ENCODE results near the gene MRPL50. TPM values are rescaled to one million over a fixed set of nuclear protein-coding genes. Genes with fewer than 3 reads are reported as not detected.

The MRPL50 gene
- total RNA-seq, 2 experiments from 2014 or later = 10.2 to 11.7 TPM

- Mint-ChIP-seq H3K4me3 (no peak overlapping the region), H3K27me3 (peaks cover 6% of the 10 kb centered on the region), H3K9me3 (no peaks in the 10 kb centered on the region), H3K4me1 (no peaks in the 10 kb centered on the region), H3K27ac (no peak overlapping the region), H3K36me3 (ENCODE audit: low read depth) (no peaks in the 10 kb centered on the region)
- ChIA-PET CTCF (interaction anchor here (1.1 kb wide), 1 partner anchor 13 kb away, joined by 3 read pairs; no protein-coding TSS in a partner anchor), POLR2A (no interaction called here)
- no peak for DNase-seq
These were observed 34.3 kb upstream of the MRPL50 start for GRCh38 chr9:101432740-101433139.

GRCh38 chr9:101432171-101432570 is 33.8 kb upstream of the MRPL50 start:
- H3K9me3 Mint-ChIP-seq = no peaks in the 10 kb centered on the region
- peaks cover 6% of the 10 kb centered on the region for H3K27me3 Mint-ChIP-seq
- DNase-seq = no peak
- H3K36me3 Mint-ChIP-seq (ENCODE audit: low read depth) = no peaks in the 10 kb centered on the region
- ChIA-PET CTCF (no interaction called here), POLR2A (no interaction called here)
- H3K4me3 Mint-ChIP-seq = no peak overlapping the region
- no peaks in the 10 kb centered on the region for H3K4me1 Mint-ChIP-seq
- no peak overlapping the region for H3K27ac Mint-ChIP-seq

GRCh38 chr9:101429736-101430135 is 31.3 kb upstream of the MRPL50 start:
- H3K4me1 Mint-ChIP-seq = no peaks in the 10 kb centered on the region
- no peak overlapping the region for H3K27ac Mint-ChIP-seq
- H3K36me3 Mint-ChIP-seq (ENCODE audit: low read depth) = no peaks in the 10 kb centered on the region
- ChIA-PET CTCF (no interaction called here), POLR2A (no interaction called here)
- no peak for DNase-seq
- H3K27me3 Mint-ChIP-seq = peaks cover 3% of the 10 kb centered on the region
- no peaks in the 10 kb centered on the region for H3K9me3 Mint-ChIP-seq
- no peak overlapping the region for H3K4me3 Mint-ChIP-seq

- H3K36me3 Mint-ChIP-seq (ENCODE audit: low read depth) = no peaks in the 10 kb centered on the region
- DNase-seq = no peak
- no peak overlapping the region for H3K27ac Mint-ChIP-seq
- peaks cover 3% of the 10 kb centered on the region for H3K27me3 Mint-ChIP-seq
- ChIA-PET POLR2A (no interaction called here), CTCF (no interaction called here)
- peaks cover 3% of the 10 kb centered on the region for H3K9me3 Mint-ChIP-seq
- H3K4me3 Mint-ChIP-seq = no peak overlapping the region
- H3K4me1 Mint-ChIP-seq = no peaks in the 10 kb centered on the region
These were observed 30.5 kb upstream of the MRPL50 start for GRCh38 chr9:101428909-101429308.

- Mint-ChIP-seq H3K27ac (no peak overlapping the region), H3K9me3 (peaks cover 8% of the 10 kb centered on the region), H3K4me3 (no peak overlapping the region), H3K4me1 (no peaks in the 10 kb centered on the region), H3K36me3 (ENCODE audit: low read depth) (no peaks in the 10 kb centered on the region), H3K27me3 (peaks cover 3% of the 10 kb centered on the region)
- POLR2A ChIA-PET = no interaction called here
- CTCF ChIA-PET = no interaction called here
- DNase-seq = no peak
These were observed 29.7 kb upstream of the MRPL50 start for GRCh38 chr9:101427957-101428655.

- ChIA-PET POLR2A (no interaction called here), CTCF (no interaction called here)
- H3K27me3 Mint-ChIP-seq = peaks cover 3% of the 10 kb centered on the region
These were observed 28.9 kb upstream of the MRPL50 start for GRCh38 chr9:101427358-101427757.

GRCh38 chr9:101421653-101422065 is 23.2 kb upstream of the MRPL50 start:
- H3K27me3 Mint-ChIP-seq = no peaks in the 10 kb centered on the region
- H3K9me3 Mint-ChIP-seq = peaks cover 19% of the 10 kb centered on the region
- no peaks in the 10 kb centered on the region for H3K4me1 Mint-ChIP-seq
- no peaks in the 10 kb centered on the region for H3K36me3 Mint-ChIP-seq (ENCODE audit: low read depth)
- no peak overlapping the region for H3K27ac Mint-ChIP-seq
- ChIA-PET POLR2A (no interaction called here), CTCF (no interaction called here)
- DNase-seq = no peak
- H3K4me3 Mint-ChIP-seq = no peak overlapping the region

More at GRCh38 chr9:101427358-101427757, 28.9 kb upstream of the MRPL50 start:
- H3K27ac Mint-ChIP-seq = no peak overlapping the region
- no peak for DNase-seq
- H3K4me1 Mint-ChIP-seq = no peaks in the 10 kb centered on the region
- peaks cover 8% of the 10 kb centered on the region for H3K9me3 Mint-ChIP-seq
- no peak overlapping the region for H3K4me3 Mint-ChIP-seq
- H3K36me3 Mint-ChIP-seq (ENCODE audit: low read depth) = no peaks in the 10 kb centered on the region

GRCh38 chr9:101419863-101420262 is 21.4 kb upstream of the MRPL50 start:
- Mint-ChIP-seq H3K27me3 (no peaks in the 10 kb centered on the region), H3K4me3 (no peak overlapping the region), H3K9me3 (peaks cover 25% of the 10 kb centered on the region), H3K27ac (no peak overlapping the region), H3K36me3 (ENCODE audit: low read depth) (no peaks in the 10 kb centered on the region), H3K4me1 (no peaks in the 10 kb centered on the region)
- CTCF ChIA-PET = interaction anchor here (1.0 to 1.3 kb wide), 2 partner anchors 13 to 17 kb away, joined by 3 read pairs; no protein-coding TSS in a partner anchor
- DNase-seq = no peak
- POLR2A ChIA-PET = no interaction called here

- CTCF ChIA-PET = interaction anchor here (1.1 to 1.3 kb wide), 2 partner anchors 16 to 90 kb away, joined by 3 read pairs; no protein-coding TSS in a partner anchor
- Mint-ChIP-seq H3K4me1 (no peaks in the 10 kb centered on the region), H3K36me3 (ENCODE audit: low read depth) (peaks cover 4% of the 10 kb centered on the region), H3K4me3 (no peak overlapping the region), H3K27ac (no peak overlapping the region), H3K9me3 (peaks cover 29% of the 10 kb centered on the region), H3K27me3 (no peaks in the 10 kb centered on the region)
- POLR2A ChIA-PET = no interaction called here
- no peak for DNase-seq
These were observed 20.4 kb upstream of the MRPL50 start for GRCh38 chr9:101418518-101419430.

GRCh38 chr9:101417977-101418376 is 19.6 kb upstream of the MRPL50 start:
- ChIA-PET CTCF (interaction anchor here (1.1 kb wide), 1 partner anchor 91 kb away, joined by 3 read pairs; no protein-coding TSS in a partner anchor), POLR2A (interaction anchor here (0.6 kb wide), 1 partner anchor 135 kb away, joined by 3 read pairs; no protein-coding TSS in a partner anchor)
- Mint-ChIP-seq H3K27ac (no peak overlapping the region), H3K4me1 (no peaks in the 10 kb centered on the region), H3K27me3 (no peaks in the 10 kb centered on the region), H3K4me3 (no peak overlapping the region), H3K36me3 (ENCODE audit: low read depth) (peaks cover 7% of the 10 kb centered on the region), H3K9me3 (peaks cover 32% of the 10 kb centered on the region)
- DNase-seq = no peak

GRCh38 chr9:101417389-101417788 is 19.0 kb upstream of the MRPL50 start:
- H3K27me3 Mint-ChIP-seq = no peaks in the 10 kb centered on the region
- no peak overlapping the region for H3K27ac Mint-ChIP-seq
- POLR2A ChIA-PET = interaction anchor here (0.6 kb wide), 1 partner anchor 134 kb away, joined by 3 read pairs; no protein-coding TSS in a partner anchor
- CTCF ChIA-PET = no interaction called here
- peaks cover 36% of the 10 kb centered on the region for H3K9me3 Mint-ChIP-seq
- no peaks in the 10 kb centered on the region for H3K4me1 Mint-ChIP-seq
- no peak for DNase-seq
- peaks cover 7% of the 10 kb centered on the region for H3K36me3 Mint-ChIP-seq (ENCODE audit: low read depth)
- no peak overlapping the region for H3K4me3 Mint-ChIP-seq

GRCh38 chr9:101415578-101415977 is 17.2 kb upstream of the MRPL50 start:
- Mint-ChIP-seq H3K4me3 (no peak overlapping the region), H3K27me3 (no peaks in the 10 kb centered on the region), H3K9me3 (peaks cover 41% of the 10 kb centered on the region), H3K4me1 (no peaks in the 10 kb centered on the region), H3K36me3 (ENCODE audit: low read depth) (peaks cover 15% of the 10 kb centered on the region), H3K27ac (no peak overlapping the region)
- POLR2A ChIA-PET = no interaction called here
- CTCF ChIA-PET = no interaction called here
- no peak for DNase-seq

GRCh38 chr9:101414839-101415238 is 16.4 kb upstream of the MRPL50 start:
- H3K27me3 Mint-ChIP-seq = no peaks in the 10 kb centered on the region
- CTCF ChIA-PET = no interaction called here
- H3K4me3 Mint-ChIP-seq = no peak overlapping the region
- no peak for DNase-seq
- peaks cover 46% of the 10 kb centered on the region for H3K9me3 Mint-ChIP-seq
- no peaks in the 10 kb centered on the region for H3K4me1 Mint-ChIP-seq
- peaks cover 16% of the 10 kb centered on the region for H3K36me3 Mint-ChIP-seq (ENCODE audit: low read depth)
- POLR2A ChIA-PET = interaction anchor here (0.7 kb wide), 1 partner anchor 9 kb away, joined by 3 read pairs; no protein-coding TSS in a partner anchor
- H3K27ac Mint-ChIP-seq = no peak overlapping the region
